Kidney epithelial cell (primary cell): ENCODE measurements around the gene GSC2. TPM values are rescaled to one million over a fixed set of nuclear protein-coding genes. Genes with fewer than 3 reads are reported as not detected.

ENCODE experiments used
- DNase-seq: peaks from one replicate; pipeline ENCODE4 v3.0.0-alpha.2; 2010; ENCODE audit warnings: low read depth
- H3K27me3 ChIP-seq: 2 replicates; pipeline ENCODE4 v1.6.0; 2011; ENCODE audit warnings: low read length; ENCODE audit not compliant: control insufficient read depth, insufficient read depth
- H3K36me3 ChIP-seq: 2 replicates; pipeline ENCODE4 v1.5.1; 2011; ENCODE audit warnings: low read length; ENCODE audit not compliant: control insufficient read depth, insufficient read depth
- H3K4me3 ChIP-seq: 2 replicates; pipeline ENCODE4 v1.5.1; 2011; ENCODE audit warnings: low read depth, mild to moderate bottlenecking, control low read depth, low read length
- total RNA-seq: library from RNA; depleted of rRNA; stranded (reverse); fragments of >200 nt; gene quantifications from 2 replicates; pipeline ENCODE4 v1.2.3, GENCODE V29; 2015
- TF ChIP-seq, protein P1 (sequence below): IDR thresholded peaks from 2 replicates; pipeline ENCODE4 v1.5.1; 2011; ENCODE audit warnings: mild to moderate bottlenecking, moderate library complexity, low read length, control low read depth, inconsistent platforms; ENCODE audit not compliant: insufficient read depth, poor library complexity, severe bottlenecking

The GSC2 gene
- total RNA-seq, 1 donor from 2014 or later = not detected

DNA sequence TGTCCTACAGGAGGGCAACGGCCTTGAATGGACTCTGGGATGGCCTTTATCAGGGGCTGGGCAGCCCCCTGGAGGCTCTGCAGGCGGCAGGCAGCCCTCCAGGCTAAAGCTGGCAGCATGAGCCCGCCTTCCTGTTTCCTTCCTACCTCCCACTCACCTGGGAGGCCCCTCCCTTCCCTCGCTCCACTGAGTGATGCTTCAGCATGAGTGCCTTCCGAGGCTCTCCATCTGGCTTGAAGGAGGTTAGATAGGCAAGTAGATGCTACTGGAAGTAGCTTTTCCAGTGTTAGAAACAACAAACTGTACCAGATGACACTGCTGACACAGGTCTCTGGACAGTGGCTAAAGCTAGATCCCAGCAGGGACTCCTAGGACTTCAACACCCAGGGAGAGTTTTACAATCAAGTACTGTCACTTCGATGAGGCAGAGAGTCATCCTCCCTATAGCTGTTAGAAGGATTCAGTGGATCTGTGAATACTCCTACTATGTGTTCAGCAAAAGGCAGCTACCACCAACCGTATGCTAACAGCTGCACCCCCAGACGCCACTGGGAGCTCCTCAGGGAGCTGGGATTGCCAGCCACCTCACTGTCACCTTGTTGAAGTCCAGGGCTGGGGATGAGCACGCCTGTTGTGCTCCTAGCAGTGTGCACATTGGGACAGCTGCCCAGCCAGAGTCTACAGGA, 32.5 kb upstream of the GSC2 start:
- Histone ChIP-seq H3K4me3 (no peak overlapping the region), H3K27me3 (no peaks in the 10 kb centered on the region), H3K36me3 (peaks cover 1% of the 10 kb centered on the region)
- DNase-seq = no peak
- TF ChIP-seq, protein P1, sequence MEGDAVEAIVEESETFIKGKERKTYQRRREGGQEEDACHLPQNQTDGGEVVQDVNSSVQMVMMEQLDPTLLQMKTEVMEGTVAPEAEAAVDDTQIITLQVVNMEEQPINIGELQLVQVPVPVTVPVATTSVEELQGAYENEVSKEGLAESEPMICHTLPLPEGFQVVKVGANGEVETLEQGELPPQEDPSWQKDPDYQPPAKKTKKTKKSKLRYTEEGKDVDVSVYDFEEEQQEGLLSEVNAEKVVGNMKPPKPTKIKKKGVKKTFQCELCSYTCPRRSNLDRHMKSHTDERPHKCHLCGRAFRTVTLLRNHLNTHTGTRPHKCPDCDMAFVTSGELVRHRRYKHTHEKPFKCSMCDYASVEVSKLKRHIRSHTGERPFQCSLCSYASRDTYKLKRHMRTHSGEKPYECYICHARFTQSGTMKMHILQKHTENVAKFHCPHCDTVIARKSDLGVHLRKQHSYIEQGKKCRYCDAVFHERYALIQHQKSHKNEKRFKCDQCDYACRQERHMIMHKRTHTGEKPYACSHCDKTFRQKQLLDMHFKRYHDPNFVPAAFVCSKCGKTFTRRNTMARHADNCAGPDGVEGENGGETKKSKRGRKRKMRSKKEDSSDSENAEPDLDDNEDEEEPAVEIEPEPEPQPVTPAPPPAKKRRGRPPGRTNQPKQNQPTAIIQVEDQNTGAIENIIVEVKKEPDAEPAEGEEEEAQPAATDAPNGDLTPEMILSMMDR = no peak

DNA sequence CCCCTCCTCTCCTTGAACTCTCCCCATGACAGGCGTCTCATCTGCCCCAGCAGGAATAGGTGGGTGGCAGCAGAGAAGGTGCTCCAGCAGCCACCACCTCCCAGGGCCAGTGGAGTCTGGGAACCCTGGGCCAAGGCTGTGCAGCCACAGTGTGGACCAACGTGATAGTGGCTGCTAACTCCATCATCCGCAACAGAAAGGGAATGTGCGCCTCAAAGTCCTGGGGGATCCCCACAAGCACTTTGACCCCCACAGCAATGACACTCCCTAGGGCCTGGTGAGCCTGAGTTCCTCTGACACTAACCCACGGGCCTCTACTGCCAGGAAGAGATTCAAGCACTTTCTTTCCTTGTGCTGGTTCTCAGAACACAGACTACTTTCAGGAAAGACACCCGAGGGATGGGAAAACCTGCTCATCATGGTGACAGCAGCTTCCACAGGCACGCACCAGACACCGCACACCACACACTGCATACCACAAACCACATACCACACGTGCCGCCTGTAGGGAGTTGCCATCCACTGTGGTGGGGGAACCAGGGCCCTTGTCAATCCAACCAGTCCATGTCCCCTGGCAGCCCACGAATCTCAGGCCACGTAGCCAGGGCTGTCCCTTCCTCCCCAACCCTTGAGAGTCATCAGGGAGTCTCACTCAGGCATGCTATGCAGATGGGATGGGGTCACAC, 31.8 kb upstream of the GSC2 start:
- peaks cover 1% of the 10 kb centered on the region for H3K36me3 ChIP-seq
- H3K27me3 ChIP-seq = no peaks in the 10 kb centered on the region
- H3K4me3 ChIP-seq = no peak overlapping the region
- TF ChIP-seq, protein P1 = no peak
- DNase-seq = no peak

DNA sequence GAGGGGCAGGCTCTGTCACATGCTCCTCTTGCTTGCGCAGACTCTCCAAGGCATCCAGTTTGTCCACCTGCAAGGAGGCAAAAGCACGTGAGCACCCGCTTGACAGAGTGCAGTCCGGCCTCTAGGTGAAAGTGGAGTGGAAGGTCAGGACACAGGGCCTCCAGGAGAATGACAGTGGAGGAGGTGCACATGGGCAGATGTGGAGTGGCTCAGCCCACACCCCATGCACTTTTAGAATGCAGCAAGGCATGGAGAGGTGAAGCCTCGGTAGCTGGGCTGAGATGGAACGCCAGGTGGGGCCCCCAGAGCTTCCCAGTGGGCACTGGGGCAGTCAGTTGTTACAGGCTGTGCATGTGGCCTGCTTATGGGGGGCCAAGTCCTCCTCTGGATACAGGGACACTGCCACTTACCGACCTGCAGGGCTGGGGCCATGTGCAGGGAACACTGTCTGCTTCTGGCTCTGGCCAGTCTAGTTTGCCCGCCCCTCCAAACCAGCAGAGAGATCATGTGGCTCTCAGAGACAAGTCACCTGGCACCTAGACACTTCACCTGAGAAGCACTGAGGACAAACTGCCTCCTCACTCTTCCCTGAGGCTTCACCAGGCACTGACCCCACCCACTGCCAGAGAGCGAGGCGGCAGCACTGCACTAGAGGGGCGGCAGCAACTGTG, 30.8 kb upstream of the GSC2 start:
- TF ChIP-seq, protein P1 = no peak
- DNase-seq = no peak

DNA sequence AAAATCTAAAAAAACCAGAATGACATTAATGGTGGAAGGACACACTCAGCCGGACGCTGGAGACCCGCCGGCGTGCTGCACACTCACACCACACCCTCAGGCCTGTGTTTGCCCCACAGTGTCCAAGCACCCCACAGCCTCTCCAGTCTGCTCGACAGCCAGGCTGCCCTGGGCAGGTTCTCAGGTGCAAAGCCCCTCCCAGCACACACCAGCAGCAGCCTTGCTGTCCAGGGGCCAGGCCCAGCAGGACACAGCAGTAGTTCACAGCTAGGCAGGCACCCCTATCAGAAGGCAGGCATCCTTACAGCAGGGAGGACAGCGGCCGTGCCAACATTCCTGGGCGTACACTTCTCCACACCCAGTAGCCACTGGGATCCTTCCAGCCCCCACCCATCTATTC, 30.1 kb upstream of the GSC2 start:
- no peak for DNase-seq
- Histone ChIP-seq H3K27me3 (no peaks in the 10 kb centered on the region), H3K4me3 (no peak overlapping the region), H3K36me3 (peaks cover 4% of the 10 kb centered on the region)
- TF ChIP-seq, protein P1 = no peak

More for the DNA sequence above, 30.8 kb upstream of the GSC2 start:
- peaks cover 3% of the 10 kb centered on the region for H3K36me3 ChIP-seq
- H3K27me3 ChIP-seq = no peaks in the 10 kb centered on the region
- H3K4me3 ChIP-seq = no peak overlapping the region

GRCh38 chr22:19179497-19180048, 29.5 kb upstream of the GSC2 start:
- TF ChIP-seq, protein P1 = peak; percentile 77
- peak; percentile 37 for DNase-seq
- Histone ChIP-seq H3K36me3 (peaks cover 4% of the 10 kb centered on the region), H3K4me3 (peak overlapping the region; percentile 52), H3K27me3 (no peaks in the 10 kb centered on the region)
